ENCODE data around the gene CLDN15.

Gene CLDN15

DNA sequence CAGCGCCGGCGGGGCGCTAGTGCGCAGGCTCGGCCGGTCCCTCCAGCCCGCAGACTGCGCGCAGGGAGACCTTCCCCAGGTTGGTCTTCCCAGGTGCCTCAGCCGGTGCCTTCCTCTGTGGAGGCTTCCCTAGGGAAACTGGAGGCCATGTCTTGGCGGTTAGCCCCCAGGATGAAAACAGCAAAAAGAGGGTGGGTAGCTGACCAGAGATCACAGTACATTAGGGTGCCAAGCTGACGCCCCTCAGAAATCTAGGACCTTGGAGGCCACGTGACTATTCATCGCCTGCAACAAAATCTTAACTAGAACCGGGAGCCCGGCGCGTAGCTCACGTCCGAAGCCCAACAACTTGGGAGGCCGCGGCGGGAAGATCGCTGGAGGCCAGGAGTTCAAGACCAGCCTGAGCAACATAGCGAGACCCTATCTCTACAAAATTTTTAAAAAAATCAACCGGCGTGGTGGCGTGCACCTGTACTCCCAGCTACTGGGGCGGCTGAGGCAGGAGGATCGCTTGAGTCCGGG lies 7.6 kb upstream of the CLDN15 start:
- in situ Hi-C loops (cut with MboI; ENCODE audit: low pct_unique_long_range_greater_than_20kb, low sequenced_read_pairs): no loop called here
- no peak for DNase-seq

- peak; percentile 94 for DNase-seq
- in situ Hi-C loops (cut with MboI; ENCODE audit: low pct_unique_long_range_greater_than_20kb, low sequenced_read_pairs): no loop called here
Observed at GRCh38 chr7:101244375-101245146, 7.0 kb upstream of the CLDN15 start, which contains the start of gene FIS1. TSS of gene FIS1 (minus strand) at chr7:101245081. CDS start at chr7:101245004, 77 bp downstream.

GRCh38 chr7:101243646-101244374 lies 6.2 kb upstream of the CLDN15 start:
- in situ Hi-C loops (cut with MboI; ENCODE audit: low pct_unique_long_range_greater_than_20kb, low sequenced_read_pairs): no loop called here

DNA sequence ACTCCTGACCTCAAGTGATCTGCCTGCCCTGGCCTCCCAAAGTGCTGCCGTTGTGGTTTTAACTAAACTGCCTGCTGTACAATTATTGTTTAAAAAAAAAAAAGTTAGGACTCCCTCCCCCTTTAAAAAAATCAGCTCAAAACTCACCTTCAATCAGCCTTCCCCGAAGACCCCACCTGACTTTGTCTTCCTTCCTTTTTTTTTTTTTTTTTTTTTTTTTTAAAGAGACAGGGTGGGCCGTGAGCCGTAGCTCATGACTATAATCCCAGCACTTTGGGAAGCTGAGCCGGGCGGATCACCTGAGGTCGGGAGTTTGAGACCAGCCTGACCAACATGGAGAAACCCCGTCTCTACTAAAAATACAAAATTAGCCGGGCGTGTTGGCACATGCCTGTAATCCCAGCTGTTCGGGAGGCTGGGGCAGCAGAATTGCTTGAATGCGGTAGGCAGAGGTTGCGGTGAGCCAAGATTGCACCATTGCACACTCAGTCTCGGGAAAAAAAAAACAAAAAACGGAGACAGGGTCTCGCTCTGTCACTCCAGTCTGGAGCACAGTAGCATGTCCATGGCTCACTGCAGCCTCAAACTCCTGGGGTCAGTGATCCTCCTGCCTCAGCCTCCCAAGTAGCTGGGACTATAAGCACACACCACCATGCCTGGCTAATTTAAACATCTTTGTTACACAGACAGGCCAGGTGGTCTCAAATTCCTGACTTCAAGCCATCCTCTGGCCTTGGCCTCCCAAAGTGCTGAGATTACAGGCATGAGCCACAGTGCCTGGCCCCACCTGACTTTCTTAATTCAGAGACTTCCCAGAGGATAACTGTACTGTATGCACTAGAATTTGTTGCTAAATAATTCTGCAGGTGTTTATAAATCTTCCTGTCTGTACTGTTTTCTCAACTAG lies 4.1 kb upstream of the CLDN15 start:
- peak; percentile 38 for DNase-seq
- in situ Hi-C loops (cut with MboI; ENCODE audit: low pct_unique_long_range_greater_than_20kb, low sequenced_read_pairs): no loop called here

More at GRCh38 chr7:101243646-101244374, 6.2 kb upstream of the CLDN15 start:
- DNase-seq: no peak

GRCh38 chr7:101241015-101241363 lies 3.4 kb upstream of the CLDN15 start:
- in situ Hi-C loops (cut with MboI; ENCODE audit: low pct_unique_long_range_greater_than_20kb, low sequenced_read_pairs): no loop called here
- DNase-seq: no peak

DNA sequence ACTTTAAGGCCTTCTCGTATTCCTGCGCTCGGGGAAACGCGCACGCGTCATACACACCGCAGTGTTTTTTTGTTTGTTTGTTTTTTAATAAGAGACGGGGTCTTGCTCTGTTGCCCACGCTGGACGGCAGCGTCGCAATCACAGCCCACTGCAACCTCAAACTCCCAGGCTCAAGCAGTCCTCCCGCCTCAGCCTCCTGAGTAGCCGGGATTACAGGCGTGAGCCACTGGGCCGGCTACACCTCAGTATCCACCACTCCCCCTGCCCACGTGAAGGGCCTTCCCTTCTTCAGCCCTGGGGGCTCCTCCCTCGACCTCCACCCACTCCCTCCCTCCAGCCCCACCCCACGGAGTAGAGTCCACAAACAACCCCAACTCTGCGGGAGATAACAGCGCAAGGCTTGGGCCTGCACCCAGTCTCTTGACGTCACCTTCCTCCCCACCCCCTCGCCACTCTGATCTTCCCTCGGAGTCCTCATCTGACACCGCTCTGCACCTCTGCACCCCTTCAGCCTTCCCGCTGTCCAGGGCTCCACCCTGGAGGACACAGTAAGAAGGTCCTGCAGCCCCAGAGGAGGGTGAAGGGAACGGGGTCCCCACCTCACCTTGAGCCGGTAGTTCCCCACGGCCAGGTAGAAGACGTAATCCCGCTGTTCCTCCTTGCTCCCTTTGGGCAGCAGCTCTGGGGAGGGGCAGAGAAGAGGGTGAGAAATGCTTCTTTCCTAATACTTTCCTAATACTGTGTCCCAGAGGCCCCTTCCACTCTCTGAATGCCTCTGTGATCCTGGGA lies 2.8 kb upstream of the CLDN15 start:
- no peak for DNase-seq
- in situ Hi-C loops (cut with MboI; ENCODE audit: low pct_unique_long_range_greater_than_20kb, low sequenced_read_pairs): no loop called here

DNA sequence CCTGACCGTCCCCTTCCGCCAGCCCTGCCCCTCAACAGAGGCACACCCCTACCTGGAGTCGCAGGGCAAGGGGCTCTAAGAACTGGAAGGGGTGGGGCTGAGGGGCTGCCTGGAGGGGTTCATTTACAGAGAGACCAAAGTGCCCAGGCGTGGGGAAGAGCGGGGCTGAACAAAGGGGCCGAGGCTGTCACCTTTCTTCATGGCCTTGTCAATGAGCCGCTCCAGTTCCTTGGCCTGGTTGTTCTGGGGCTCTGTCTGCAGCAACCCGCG lies 2.3 kb upstream of the CLDN15 start:
- in situ Hi-C loops (cut with MboI; ENCODE audit: low pct_unique_long_range_greater_than_20kb, low sequenced_read_pairs): no loop called here
- no peak for DNase-seq

GRCh38 chr7:101239191-101239950 lies 1.8 kb upstream of the CLDN15 start:
- DNase-seq: no peak
- in situ Hi-C loops (cut with MboI; ENCODE audit: low pct_unique_long_range_greater_than_20kb, low sequenced_read_pairs): no loop called here

DNA sequence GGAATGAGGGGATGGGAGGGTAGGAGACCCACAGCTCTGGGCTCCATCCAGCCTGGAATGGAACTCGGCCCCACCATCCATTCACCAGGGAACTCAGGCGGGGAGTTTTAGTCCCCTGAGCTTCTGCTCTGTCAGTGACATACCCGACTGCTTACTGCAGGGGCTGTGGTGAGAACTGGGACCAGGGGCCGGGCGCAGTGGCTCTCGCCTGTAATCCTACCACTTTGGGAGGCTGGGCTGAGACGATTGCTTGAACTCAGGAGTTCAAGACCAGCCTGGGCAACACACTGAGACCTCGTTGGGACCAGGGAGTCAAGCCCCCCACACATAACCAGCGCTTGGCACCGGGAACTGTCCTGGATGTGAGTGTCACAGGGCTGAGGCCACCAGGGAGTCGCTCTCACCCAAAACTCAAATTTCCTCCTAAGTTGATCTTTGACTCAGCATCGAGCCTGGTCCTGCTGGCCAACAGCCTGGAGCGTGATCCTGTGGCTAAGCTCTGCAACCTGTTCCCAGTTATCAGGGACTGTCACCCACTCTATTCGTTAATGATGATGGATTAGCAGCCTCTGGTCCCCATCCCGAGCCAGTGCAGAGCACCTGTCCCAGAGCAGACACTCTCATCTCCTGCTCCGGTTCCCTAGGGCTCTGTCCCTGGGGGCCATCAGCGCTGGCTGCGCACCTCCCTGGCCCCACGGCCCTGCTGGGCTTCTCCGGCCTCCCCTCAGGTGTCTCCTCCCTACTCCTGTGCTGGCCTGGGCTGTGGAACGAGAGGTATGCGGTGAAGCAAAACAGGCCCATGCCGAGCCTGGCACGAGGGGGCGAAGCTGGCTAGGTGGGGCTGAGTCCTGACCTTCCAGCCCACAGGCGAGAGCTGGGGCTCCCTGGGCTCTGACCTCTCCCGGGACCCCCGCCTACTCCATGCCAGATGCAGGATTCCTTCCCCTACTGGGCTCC lies 902 bp upstream of the CLDN15 start:
- in situ Hi-C loops (cut with MboI; ENCODE audit: low pct_unique_long_range_greater_than_20kb, low sequenced_read_pairs): no loop called here
- DNase-seq: no peak

GRCh38 chr7:101236292-101236835 lies 1.2 kb downstream of the CLDN15 start:
- in situ Hi-C loops (cut with MboI; ENCODE audit: low pct_unique_long_range_greater_than_20kb, low sequenced_read_pairs): no loop called here
- no peak for DNase-seq

DNA sequence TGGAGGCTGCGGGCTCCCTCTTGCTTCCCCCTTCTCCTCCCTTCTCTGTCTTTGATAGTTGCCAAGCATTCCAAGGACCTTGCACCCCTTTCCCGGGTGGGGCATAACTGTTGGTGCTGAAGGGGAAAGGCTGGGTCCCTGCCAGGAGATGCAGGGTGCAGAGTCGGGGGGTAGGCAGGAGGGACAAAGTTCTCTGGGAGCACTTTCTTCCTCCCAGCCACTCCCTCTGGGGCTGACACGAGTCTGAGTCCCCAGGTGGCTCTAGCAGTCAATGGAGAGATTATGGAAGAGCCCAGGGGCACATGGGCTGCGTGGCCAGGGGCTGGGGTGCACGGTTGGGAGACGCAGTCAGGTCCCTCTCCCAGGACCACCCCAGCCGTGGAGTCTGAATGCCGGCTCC lies 2.1 kb downstream of the CLDN15 start:
- DNase-seq: no peak
- in situ Hi-C loops (cut with MboI; ENCODE audit: low pct_unique_long_range_greater_than_20kb, low sequenced_read_pairs): no loop called here

- DNase-seq: peak; percentile 25
- in situ Hi-C loops (cut with MboI; ENCODE audit: low pct_unique_long_range_greater_than_20kb, low sequenced_read_pairs): no loop called here
Observed at GRCh38 chr7:101235050-101235449, 2.6 kb downstream of the CLDN15 start.

GRCh38 chr7:101234636-101235035 lies 3.0 kb downstream of the CLDN15 start:
- DNase-seq: no peak
- in situ Hi-C loops (cut with MboI; ENCODE audit: low pct_unique_long_range_greater_than_20kb, low sequenced_read_pairs): no loop called here

DNA sequence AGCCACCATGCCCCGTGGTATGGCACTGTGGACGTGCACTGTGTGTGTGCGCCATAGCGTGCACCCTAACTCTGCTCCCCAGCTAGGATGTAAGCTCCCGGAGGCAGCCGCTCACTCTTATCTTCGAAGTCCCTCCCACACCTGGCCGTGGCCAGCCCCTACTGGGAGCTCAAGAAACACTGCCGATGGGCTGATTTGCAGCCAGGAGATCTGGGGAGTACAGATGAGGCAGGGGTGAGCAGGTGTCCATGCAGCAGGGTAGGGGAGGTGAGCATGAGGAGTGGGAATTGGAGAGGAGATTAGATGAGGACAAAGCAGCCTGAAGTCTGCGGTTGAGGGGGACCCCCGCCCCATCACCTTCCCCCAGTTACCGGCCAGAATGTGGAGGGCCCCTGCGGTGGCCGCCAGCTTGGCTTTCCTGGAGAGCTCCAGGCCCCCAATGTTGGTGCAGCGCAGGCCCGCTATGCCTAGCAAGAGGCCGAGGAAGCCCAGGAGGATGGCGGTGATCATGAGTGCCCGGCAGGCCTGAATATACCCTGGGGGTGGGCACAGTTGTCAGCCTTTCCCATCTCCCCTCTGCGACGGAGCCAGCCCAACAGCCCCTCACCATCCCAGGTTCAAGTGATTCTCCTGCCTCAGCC lies 3.6 kb downstream of the CLDN15 start:
- in situ Hi-C loops (cut with MboI; ENCODE audit: low pct_unique_long_range_greater_than_20kb, low sequenced_read_pairs): no loop called here

GRCh38 chr7:101232141-101232850 lies 5.3 kb downstream of the CLDN15 start:
- no peak for DNase-seq
- in situ Hi-C loops (cut with MboI; ENCODE audit: low pct_unique_long_range_greater_than_20kb, low sequenced_read_pairs): no loop called here

More for the DNA sequence above, 3.6 kb downstream of the CLDN15 start:
- DNase-seq: no peak

GRCh38 chr7:101231644-101232043 lies 6.0 kb downstream of the CLDN15 start:
- no peak for DNase-seq
- in situ Hi-C loops (cut with MboI; ENCODE audit: low pct_unique_long_range_greater_than_20kb, low sequenced_read_pairs): no loop called here
